Coronary artery (tissue), 2 donors: ENCODE results near the gene REN.

Experiments used
- DNase-seq: peaks from one replicate; pipeline ENCODE4 v3.0.0-alpha.2; 2017; ENCODE audit warnings: low spot score
- H3K27ac ChIP-seq, 2 donors: fragments of 200-600 bp; sonication (generic); one replicate each; pipeline ENCODE4 v1.5.1; 2016 to 2019
- H3K4me3 ChIP-seq: fragments of 200-600 bp; sonication (generic); 2 replicates; pipeline ENCODE4 v1.5.1; 2016; ENCODE audit warnings: mild to moderate bottlenecking, moderate library complexity
- TF ChIP-seq, protein P1 (sequence below): fragments of 200-600 bp; sonication (generic); IDR thresholded peaks from one replicate; pipeline ENCODE4 v1.5.1; 2019; ENCODE audit warnings: antibody characterized with exemption

Gene REN

GRCh38 chr1:204143276-204144041 lies 22.7 kb downstream of the REN start:
- DNase-seq = no peak
- H3K27ac ChIP-seq = no peak overlapping the region
- TF ChIP-seq, protein P1, sequence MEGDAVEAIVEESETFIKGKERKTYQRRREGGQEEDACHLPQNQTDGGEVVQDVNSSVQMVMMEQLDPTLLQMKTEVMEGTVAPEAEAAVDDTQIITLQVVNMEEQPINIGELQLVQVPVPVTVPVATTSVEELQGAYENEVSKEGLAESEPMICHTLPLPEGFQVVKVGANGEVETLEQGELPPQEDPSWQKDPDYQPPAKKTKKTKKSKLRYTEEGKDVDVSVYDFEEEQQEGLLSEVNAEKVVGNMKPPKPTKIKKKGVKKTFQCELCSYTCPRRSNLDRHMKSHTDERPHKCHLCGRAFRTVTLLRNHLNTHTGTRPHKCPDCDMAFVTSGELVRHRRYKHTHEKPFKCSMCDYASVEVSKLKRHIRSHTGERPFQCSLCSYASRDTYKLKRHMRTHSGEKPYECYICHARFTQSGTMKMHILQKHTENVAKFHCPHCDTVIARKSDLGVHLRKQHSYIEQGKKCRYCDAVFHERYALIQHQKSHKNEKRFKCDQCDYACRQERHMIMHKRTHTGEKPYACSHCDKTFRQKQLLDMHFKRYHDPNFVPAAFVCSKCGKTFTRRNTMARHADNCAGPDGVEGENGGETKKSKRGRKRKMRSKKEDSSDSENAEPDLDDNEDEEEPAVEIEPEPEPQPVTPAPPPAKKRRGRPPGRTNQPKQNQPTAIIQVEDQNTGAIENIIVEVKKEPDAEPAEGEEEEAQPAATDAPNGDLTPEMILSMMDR = no peak
- H3K4me3 ChIP-seq = no peak overlapping the region

DNA sequence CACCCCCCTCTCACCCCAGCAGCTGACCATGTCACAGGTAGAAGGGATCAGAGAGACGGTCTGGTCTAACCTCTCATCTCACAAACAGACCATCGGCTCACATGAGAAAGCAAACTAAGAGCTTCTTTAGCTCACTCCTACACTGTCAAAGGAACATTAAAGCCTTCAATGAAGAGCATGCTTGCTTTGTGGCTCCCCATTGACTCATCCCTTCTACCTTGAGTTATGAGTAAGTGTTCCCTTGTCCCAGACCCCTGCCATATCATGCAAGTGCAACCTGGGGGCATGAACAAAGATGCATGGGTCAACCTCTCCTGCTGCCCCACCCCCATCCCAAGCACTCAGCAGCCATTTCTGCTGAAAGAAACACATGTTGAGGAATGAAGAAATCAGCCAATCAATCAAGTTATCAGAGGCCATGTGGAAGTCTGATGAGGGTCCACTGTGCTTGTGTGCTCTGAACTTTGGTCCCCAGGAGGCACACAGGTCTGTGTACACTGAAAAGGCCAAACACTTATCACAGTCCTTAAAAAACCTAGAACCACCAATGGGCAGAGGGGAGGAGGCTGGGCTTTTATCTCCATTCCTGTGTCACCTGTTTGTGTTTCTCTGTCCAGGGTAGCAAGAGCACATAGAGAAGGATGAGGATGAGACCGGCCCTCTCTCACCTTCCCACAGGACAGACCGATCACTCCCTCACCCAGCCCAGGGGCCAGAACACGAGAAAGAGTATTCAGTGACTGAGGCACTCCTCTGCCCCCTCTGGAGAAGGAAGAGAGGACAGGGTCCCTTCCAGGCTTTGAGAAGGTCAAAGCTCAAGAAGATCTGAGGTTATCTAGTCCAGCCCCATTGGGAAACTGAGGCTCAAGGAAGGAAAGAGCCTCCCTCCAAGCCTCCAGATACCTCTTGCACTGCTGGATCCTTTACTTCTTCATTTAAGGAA lies 23.8 kb downstream of the REN start:
- DNase-seq = no peak
- TF ChIP-seq, protein P1 = no peak
- Histone ChIP-seq H3K27ac (no peak overlapping the region), H3K4me3 (no peak overlapping the region)

DNA sequence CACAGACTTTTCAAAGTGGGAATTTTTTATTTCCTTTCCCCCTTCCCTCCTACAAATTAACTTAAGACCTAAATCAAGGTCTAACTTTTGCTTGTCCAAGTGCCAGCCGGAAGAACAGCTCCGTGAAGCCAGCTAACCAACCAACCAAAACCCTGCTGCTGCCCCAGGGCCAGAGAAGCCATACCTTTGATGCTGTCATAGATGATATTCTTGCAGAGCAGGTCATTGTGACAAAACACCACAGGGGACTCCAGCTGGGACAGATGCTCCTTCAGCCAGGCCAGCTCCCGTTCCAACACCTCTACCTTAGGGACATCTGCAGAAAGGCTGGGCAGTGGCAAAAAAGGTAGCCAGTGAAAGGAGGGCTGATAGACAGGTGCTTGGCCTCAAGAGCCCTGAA lies 25.0 kb downstream of the REN start:
- TF ChIP-seq, protein P1 = no peak

DNA sequence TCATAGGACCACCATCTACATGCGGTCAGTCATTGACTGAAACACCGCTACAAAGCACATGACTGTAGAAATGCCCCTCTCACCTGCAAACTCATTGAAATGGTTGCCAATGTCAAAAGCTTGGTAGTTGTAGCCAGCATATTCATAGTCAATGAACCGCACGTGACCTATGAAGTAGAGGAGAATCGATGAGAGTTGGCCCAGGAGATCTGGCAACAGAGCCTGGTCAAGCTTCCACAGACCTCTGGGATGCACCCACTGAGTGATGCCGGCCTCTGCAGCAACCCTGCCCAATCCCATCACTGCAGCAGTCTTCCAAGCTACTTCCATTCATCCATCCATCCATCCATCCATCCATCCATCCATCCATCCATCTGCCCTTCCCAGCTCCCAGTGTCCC lies 26.2 kb downstream of the REN start:
- Histone ChIP-seq H3K4me3 (no peak overlapping the region), H3K27ac (no peak overlapping the region)
- no peak for DNase-seq
- TF ChIP-seq, protein P1 = no peak

More for the DNA sequence above, 25.0 kb downstream of the REN start:
- no peak for DNase-seq
- Histone ChIP-seq H3K27ac (no peak overlapping the region), H3K4me3 (no peak overlapping the region)

- H3K27ac ChIP-seq = no peak overlapping the region
- no peak overlapping the region for H3K4me3 ChIP-seq
- TF ChIP-seq, protein P1 = no peak
- DNase-seq = no peak
These were observed 27.0 kb downstream of the REN start for GRCh38 chr1:204139088-204139487.

GRCh38 chr1:204136814-204137213 lies 29.3 kb downstream of the REN start:
- no peak for DNase-seq
- H3K27ac ChIP-seq = no peak overlapping the region
- no peak overlapping the region for H3K4me3 ChIP-seq
- TF ChIP-seq, protein P1 = no peak
